CD14-positive monocyte (primary cell): Measurements from ENCODE around the gene NUAK1. TPM values are rescaled to one million over a fixed set of nuclear protein-coding genes. Genes with fewer than 3 reads are reported as not detected.

Experiments
- DNase-seq, 3 donors: peaks; one replicate each; pipeline ENCODE4 v3.0.0-alpha.2; 2011 to 2022
- H2AFZ ChIP-seq: 2 replicates; pipeline ENCODE4 v1.6.0; 2012; ENCODE audit warnings: mild to moderate bottlenecking, low read depth, low read length, inconsistent platforms; ENCODE audit not compliant: insufficient read depth, poor library complexity, severe bottlenecking
- H3K27ac ChIP-seq, 2 donors: 1 replicate in 1 of 2; 2 replicates in 1 of 2; pipeline ENCODE4 v1.5.1; 2012 to 2013; ENCODE audit warnings: low read length in 2 of 2, control low read depth in 1 of 2, inconsistent platforms in 1 of 2, low read depth in 1 of 2, mild to moderate bottlenecking in 1 of 2
- H3K27me3 ChIP-seq, 2 donors: one replicate each; pipeline versions ENCODE4 v1.6.0 to v1.6.1; 2011 to 2013; ENCODE audit warnings: low read length in 2 of 2; ENCODE audit not compliant: control insufficient read depth in 2 of 2, insufficient read depth in 2 of 2
- H3K36me3 ChIP-seq, 2 donors: replicated peaks in 1 of 2; 1 replicate in 1 of 2; 2 replicates in 1 of 2; pipeline versions ENCODE4 v1.5.1 to v1.6.1; 2012 to 2013; ENCODE audit warnings: low read length in 2 of 2, control low read depth in 1 of 2, inconsistent platforms in 1 of 2, mild to moderate bottlenecking in 1 of 2; ENCODE audit not compliant: insufficient read depth in 2 of 2, control insufficient read depth in 1 of 2
- H3K4me1 ChIP-seq, 2 donors: 1 replicate in 1 of 2; 2 replicates in 1 of 2; pipeline versions ENCODE4 v1.5.1 to v1.6.1; 2012 to 2013; ENCODE audit warnings: low read length in 2 of 2, control low read depth in 1 of 2, inconsistent platforms in 1 of 2, mild to moderate bottlenecking in 1 of 2, moderate library complexity in 1 of 2; ENCODE audit not compliant: insufficient read depth in 2 of 2, control insufficient read depth in 1 of 2
- H3K4me2 ChIP-seq: replicated peaks from 2 replicates; pipeline ENCODE3; 2012; ENCODE audit warnings: low read length, moderate library complexity, mild to moderate bottlenecking; ENCODE audit not compliant: poor library complexity, severe bottlenecking; ENCODE audit errors: extremely low read depth
- H3K4me3 ChIP-seq, 3 experiments: fragments of 200-600 bp in 1 of 3; sonication (generic) in 1 of 3; replicated peaks in 1 of 3; 1 replicate in 2 of 3; 2 replicates in 1 of 3; pipeline ENCODE4 v1.5.1; 2011 to 2013; ENCODE audit warnings: low read length in 3 of 3, mild to moderate bottlenecking in 3 of 3, control low read depth in 2 of 3, low read depth in 2 of 3, inconsistent platforms in 1 of 3, moderate library complexity in 1 of 3
- H3K79me2 ChIP-seq: 2 replicates; pipeline ENCODE4 v1.6.0; 2012; ENCODE audit warnings: mild to moderate bottlenecking, control low read depth, inconsistent platforms, low read length, moderate library complexity; ENCODE audit not compliant: insufficient read depth
- H3K9ac ChIP-seq: 2 replicates; pipeline ENCODE4 v1.6.0; 2017; ENCODE audit warnings: low read length, mild to moderate bottlenecking; ENCODE audit not compliant: insufficient read depth, poor library complexity, severe bottlenecking
- H3K9me3 ChIP-seq, 2 donors: replicated peaks in 1 of 2; 1 replicate in 1 of 2; 2 replicates in 1 of 2; pipeline versions ENCODE4 v1.5.1 to v1.6.1; 2012 to 2013; ENCODE audit warnings: low read length in 2 of 2, control low read depth in 1 of 2; ENCODE audit not compliant: control insufficient read depth in 1 of 2, insufficient read depth in 1 of 2
- H4K20me1 ChIP-seq: 2 replicates; pipeline ENCODE4 v1.6.0; 2012; ENCODE audit warnings: mild to moderate bottlenecking, low read length, control low read depth, moderate library complexity; ENCODE audit not compliant: insufficient read depth
- H3K27ac Mint-ChIP-seq, 7 donors: one replicate each; pipeline ENCODE4 v1.8.0; 2020; ENCODE audit warnings: mild to moderate bottlenecking in 7 of 7, mixed read lengths in 7 of 7, moderate library complexity in 6 of 7, inconsistent platforms in 2 of 7
- H3K27me3 Mint-ChIP-seq, 3 donors: one replicate each; pipeline ENCODE4 v1.8.0; 2021 to 2022; ENCODE audit warnings: low read depth in 3 of 3, mild to moderate bottlenecking in 3 of 3, mixed read lengths in 3 of 3, moderate library complexity in 3 of 3, inconsistent platforms in 1 of 3
- H3K36me3 Mint-ChIP-seq, 2 donors: one replicate each; pipeline ENCODE4 v1.8.0; 2020; ENCODE audit warnings: mixed read lengths in 2 of 2, inconsistent platforms in 1 of 2, mild to moderate bottlenecking in 1 of 2
- H3K4me1 Mint-ChIP-seq: one replicate; pipeline ENCODE4 v1.8.0; 2020; ENCODE audit warnings: mild to moderate bottlenecking, mixed read lengths
- H3K4me3 Mint-ChIP-seq, 2 donors: one replicate each; pipeline ENCODE4 v1.8.0; 2020; ENCODE audit warnings: mild to moderate bottlenecking in 2 of 2, mixed read lengths in 2 of 2, moderate library complexity in 1 of 2
- H3K9me3 Mint-ChIP-seq, 7 donors: one replicate each; pipeline ENCODE4 v1.8.0; 2020 to 2022; ENCODE audit warnings: mixed read lengths in 7 of 7, mild to moderate bottlenecking in 6 of 7, moderate library complexity in 6 of 7, inconsistent platforms in 2 of 7
- CTCF ChIP-seq: fragments of 200-600 bp; IDR thresholded peaks from one replicate; pipeline ENCODE4 v1.8.0; 2022; ENCODE audit warnings: antibody characterized with exemption, mild to moderate bottlenecking
- WGBS: methylation state at CpG from one replicate; pipeline ENCODE4 v1.1.5; 2013; ENCODE audit warnings: missing lambda C conversion rate; ENCODE audit not compliant: insufficient coverage; 5-methylcytosine and 5-hydroxymethylcytosine counted together
- intact Hi-C, 2 donors: fragments of 100-400 bp; cut with micrococcal nuclease; formaldehyde crosslinking; loops; one replicate each; pipeline versions ENCODE4 v1.15.0 to v1.15.1; 2023
- polyA plus RNA-seq, 3 donors: library from polyadenylated mRNA; depleted of rRNA in 1 of 3; unstranded in 2 of 3; stranded (reverse) in 1 of 3; fragments of 300-500 nt in 2 of 3; fragments of >200 nt in 1 of 3; fragmentation: Illumina TruSeq in 2 of 3; gene quantifications; 1 replicate in 2 of 3; 2 replicates in 1 of 3; pipeline ENCODE4 v1.2.3, GENCODE V29; 2012 to 2021

The NUAK1 gene
- polyA plus RNA-seq, 3 donors = not detected

GRCh38 chr12:106015646-106016045, 123.1 kb downstream of the NUAK1 start:
- TF ChIP-seq CTCF = no peak
- H3K4me3 ChIP-seq = no peak overlapping the region
- H3K79me2 ChIP-seq = no peaks in the 10 kb centered on the region
- no peak overlapping the region for H3K27ac ChIP-seq
- H3K36me3 Mint-ChIP-seq = no peaks in the 10 kb centered on the region
- H3K9me3 ChIP-seq = peaks cover 6 to 12% of the 10 kb centered on the region in 2 donors
- peaks cover 9 to 25% (median 15%) of the 10 kb centered on the region in 7 donors for H3K9me3 Mint-ChIP-seq
- 90% methylated on average over 2 of the region's 12 CpGs for WGBS
- no peak overlapping the region for H3K27ac Mint-ChIP-seq
- intact Hi-C loops = no loop called here
- no peaks in the 10 kb centered on the region for H4K20me1 ChIP-seq
- no peaks in the 10 kb centered on the region for H3K36me3 ChIP-seq
- H3K4me3 Mint-ChIP-seq = no peak overlapping the region
- no peak for DNase-seq
- H3K27me3 Mint-ChIP-seq = no peaks in the 10 kb centered on the region
- H3K9ac ChIP-seq = no peak overlapping the region
- H3K27me3 ChIP-seq = no peaks in the 10 kb centered on the region
- H3K4me1 Mint-ChIP-seq = no peaks in the 10 kb centered on the region
- no peak overlapping the region for H3K4me2 ChIP-seq
- H2AFZ ChIP-seq = no peak overlapping the region
- H3K4me1 ChIP-seq = no peaks in the 10 kb centered on the region

GRCh38 chr12:106013941-106014340, 124.8 kb downstream of the NUAK1 start:
- no peak for TF ChIP-seq CTCF
- 96% methylated on average over 2 of the region's 4 CpGs for WGBS
- H3K27me3 ChIP-seq = no peaks in the 10 kb centered on the region
- no peaks in the 10 kb centered on the region for H4K20me1 ChIP-seq
- H3K36me3 ChIP-seq = no peaks in the 10 kb centered on the region
- no peaks in the 10 kb centered on the region for H3K79me2 ChIP-seq
- no peak overlapping the region for H3K27ac ChIP-seq
- no peaks in the 10 kb centered on the region for H3K4me1 ChIP-seq
- H3K9ac ChIP-seq = no peak overlapping the region
- DNase-seq = no peak
- peaks cover 6 to 8% of the 10 kb centered on the region in 2 donors for H3K9me3 ChIP-seq
- no peak overlapping the region for H3K4me3 ChIP-seq
- H2AFZ ChIP-seq = no peak overlapping the region
- intact Hi-C loops = no loop called here
- Mint-ChIP-seq H3K9me3 (peaks cover 4 to 22% (median 10%) of the 10 kb centered on the region in 7 donors), H3K27me3 (peaks cover 0 to 2% (median 0%) of the 10 kb centered on the region in 3 donors), H3K27ac (no peak overlapping the region), H3K4me1 (no peaks in the 10 kb centered on the region), H3K4me3 (no peak overlapping the region), H3K36me3 (no peaks in the 10 kb centered on the region)
- H3K4me2 ChIP-seq = no peak overlapping the region

Other genes with a start within 250 kb of the NUAK1 start
- gene CKAP4, start 109.1 kb upstream of the NUAK1 start, polyA plus RNA-seq = 10 to 100 TPM; 46.9 to 59.4 (median 55.9) TPM
- 10 to 100 TPM; 23.5 to 37.3 (median 35.8) TPM for gene TCP11L2, start 163.8 kb upstream of the NUAK1 start, polyA plus RNA-seq
- 1 to 10 TPM; 1.7 to 2.6 (median 2.0) TPM for gene POLR3B, start 218.8 kb upstream of the NUAK1 start, polyA plus RNA-seq